Common myeloid progenitor, CD34-positive (primary cell): Measurements from ENCODE around the gene SLC15A3.

Source experiments
- CTCF ChIA-PET: fragments of 350-600 bp; sonication (Branson Sonifier 250); formaldehyde crosslinking; loops from one replicate; lab custom pipeline; 2021; ENCODE audit warnings: antibody characterized with exemption; lab: Charles Lee
- POLR2A ChIA-PET: fragments of 350-600 bp; sonication (Branson Sonifier 250); formaldehyde crosslinking; loops from one replicate; lab custom pipeline; 2021; ENCODE audit warnings: antibody characterized with exemption; lab: Charles Lee
- DNase-seq, 3 donors: peaks; one replicate each; pipeline versions ENCODE4 v3.0.0 to v3.0.0-alpha.2; 2013
- H3K27ac ChIP-seq, 2 experiments: 1 replicate in 1 of 2; 2 replicates in 1 of 2; pipeline ENCODE4 v1.7.0; 2013; ENCODE audit warnings: inconsistent platforms in 2 of 2, low read length in 2 of 2, mild to moderate bottlenecking in 2 of 2, low read depth in 1 of 2, moderate library complexity in 1 of 2; ENCODE audit not compliant: severe bottlenecking in 2 of 2, insufficient read depth in 1 of 2, poor library complexity in 1 of 2
- H3K27me3 ChIP-seq, 5 experiments: replicated peaks in 2 of 5; 1 replicate in 3 of 5; 2 replicates in 2 of 5; pipeline versions ENCODE4 v1.6.1 to v1.7.0; 2013; ENCODE audit warnings: low read length in 4 of 5, mild to moderate bottlenecking in 2 of 5, moderate library complexity in 2 of 5, inconsistent platforms in 1 of 5; ENCODE audit not compliant: insufficient read depth in 5 of 5, control insufficient read depth in 4 of 5
- H3K36me3 ChIP-seq, 4 experiments: 1 replicate in 2 of 4; 2 replicates in 2 of 4; pipeline versions ENCODE4 v1.6.1 to v1.7.0; 2013; ENCODE audit warnings: low read length in 3 of 4, control low read depth in 1 of 4, mild to moderate bottlenecking in 1 of 4; ENCODE audit not compliant: control insufficient read depth in 4 of 4, insufficient read depth in 4 of 4
- H3K4me1 ChIP-seq, 4 experiments: 1 replicate in 3 of 4; 2 replicates in 1 of 4; pipeline versions ENCODE4 v1.6.1 to v1.7.1; 2013; ENCODE audit warnings: low read length in 3 of 4, mild to moderate bottlenecking in 3 of 4, control low read depth in 1 of 4, inconsistent platforms in 1 of 4, moderate library complexity in 1 of 4; ENCODE audit not compliant: control insufficient read depth in 4 of 4, insufficient read depth in 4 of 4; ENCODE audit errors: control extremely low read depth in 1 of 4
- H3K4me3 ChIP-seq, 7 experiments: 1 replicate in 4 of 7; 2 replicates in 3 of 7; pipeline versions ENCODE4 v1.5.1 to v1.7.0; 2013; ENCODE audit warnings: mild to moderate bottlenecking in 7 of 7, low read length in 6 of 7, moderate library complexity in 6 of 7, inconsistent platforms in 2 of 7, low read depth in 2 of 7, control low read depth in 1 of 7; ENCODE audit not compliant: insufficient read depth in 4 of 7, control insufficient read depth in 1 of 7; ENCODE audit errors: extremely low read depth in 1 of 7
- H3K9me3 ChIP-seq, 5 experiments: 1 replicate in 4 of 5; 2 replicates in 1 of 5; pipeline versions ENCODE4 v1.6.1 to v1.7.1; 2013; ENCODE audit warnings: low read length in 4 of 5, mild to moderate bottlenecking in 2 of 5, inconsistent platforms in 1 of 5, low read depth in 1 of 5, moderate library complexity in 1 of 5; ENCODE audit not compliant: control insufficient read depth in 4 of 5, insufficient read depth in 2 of 5; ENCODE audit errors: control extremely low read depth in 1 of 5
- WGBS: methylation state at CpG from one replicate; pipeline ENCODE4 v1.1.5; 2013; ENCODE audit not compliant: insufficient coverage; 5-methylcytosine and 5-hydroxymethylcytosine counted together

SLC15A3 gene

GRCh38 chr11:60936467-60937143 is 15.4 kb downstream of the SLC15A3 start:
- no peak for DNase-seq
- ChIA-PET POLR2A (no interaction called here), CTCF (interaction anchor here (1.2 kb wide), 1 partner anchor 21 kb away, joined by 3 read pairs; no protein-coding TSS in a partner anchor)
- 95% methylated on average over 11 of the region's 18 CpGs for WGBS
- no peak overlapping the region for H3K4me3 ChIP-seq
- H3K4me1 ChIP-seq, result no peaks in the 10 kb centered on the region
- peaks cover 0 to 2% (median 0%) of the 10 kb centered on the region in 5 experiments for H3K9me3 ChIP-seq
- H3K27me3 ChIP-seq, result peaks cover 0 to 10% (median 2%) of the 10 kb centered on the region in 5 experiments
- no peaks in the 10 kb centered on the region for H3K36me3 ChIP-seq
- H3K27ac ChIP-seq, result no peak overlapping the region

- H3K4me3 ChIP-seq, result no peak overlapping the region
- no peaks in the 10 kb centered on the region for H3K9me3 ChIP-seq
- H3K36me3 ChIP-seq, result no peaks in the 10 kb centered on the region
- no peaks in the 10 kb centered on the region for H3K4me1 ChIP-seq
- CTCF ChIA-PET, result interaction anchor here (1.2 kb wide), 1 partner anchor 20 kb away, joined by 3 read pairs; no protein-coding TSS in a partner anchor
- H3K27me3 ChIP-seq, result peaks cover 0 to 10% (median 2%) of the 10 kb centered on the region in 5 experiments
- no peak overlapping the region for H3K27ac ChIP-seq
- POLR2A ChIA-PET, result interaction anchor here (0.5 kb wide), 1 partner anchor 438 kb away, joined by 5 read pairs; no protein-coding TSS in a partner anchor
- WGBS, result 93% methylated on average over 19 of the region's 27 CpGs
- no peak for DNase-seq
Observed at GRCh38 chr11:60935676-60936442, 16.1 kb downstream of the SLC15A3 start.

GRCh38 chr11:60934790-60935605 is 17.0 kb downstream of the SLC15A3 start:
- H3K27me3 ChIP-seq, result peaks cover 0 to 9% (median 5%) of the 10 kb centered on the region in 5 experiments
- no peaks in the 10 kb centered on the region for H3K4me1 ChIP-seq
- POLR2A ChIA-PET, result interaction anchor here (0.5 kb wide), 1 partner anchor 439 kb away, joined by 5 read pairs; no protein-coding TSS in a partner anchor
- WGBS, result 94% methylated on average over 19 of the region's 21 CpGs
- no peak overlapping the region for H3K27ac ChIP-seq
- DNase-seq, result no peak
- CTCF ChIA-PET, result interaction anchor here (0.9 kb wide), 1 partner anchor 47 kb away, joined by 4 read pairs; no protein-coding TSS in a partner anchor
- no peak overlapping the region for H3K4me3 ChIP-seq
- no peaks in the 10 kb centered on the region for H3K9me3 ChIP-seq
- H3K36me3 ChIP-seq, result no peaks in the 10 kb centered on the region

- ChIA-PET CTCF (interaction anchor here (0.9 kb wide), 1 partner anchor 47 kb away, joined by 4 read pairs; no protein-coding TSS in a partner anchor), POLR2A (no interaction called here)
- H3K9me3 ChIP-seq, result no peaks in the 10 kb centered on the region
- peaks cover 0 to 11% (median 7%) of the 10 kb centered on the region in 5 experiments for H3K27me3 ChIP-seq
- H3K27ac ChIP-seq, result no peak overlapping the region
- DNase-seq, result no peak
- no peaks in the 10 kb centered on the region for H3K4me1 ChIP-seq
- no peak overlapping the region for H3K4me3 ChIP-seq
- 98% methylated on average over 55 of the region's 57 CpGs for WGBS
- H3K36me3 ChIP-seq, result no peaks in the 10 kb centered on the region
Observed at GRCh38 chr11:60934124-60934789, 17.7 kb downstream of the SLC15A3 start.

- peaks cover 0 to 11% (median 5%) of the 10 kb centered on the region in 5 experiments for H3K27me3 ChIP-seq
Observed at GRCh38 chr11:60933416-60934123, 18.4 kb downstream of the SLC15A3 start.

More at GRCh38 chr11:60933416-60934123, 18.4 kb downstream of the SLC15A3 start:
- 96% methylated on average over 37 of the region's 37 CpGs for WGBS
- Histone ChIP-seq H3K27ac (no peak overlapping the region), H3K9me3 (no peaks in the 10 kb centered on the region), H3K4me3 (no peak overlapping the region), H3K4me1 (no peaks in the 10 kb centered on the region), H3K36me3 (no peaks in the 10 kb centered on the region)
- ChIA-PET CTCF (no interaction called here), POLR2A (interaction anchor here (0.5 kb wide), 1 partner anchor 20 kb away, joined by 4 read pairs; the partner anchor contains the start of gene TMEM109)
- no peak for DNase-seq
